B cell (primary cell): ENCODE measurements around the gene COQ3. TPM values are rescaled to one million over a fixed set of nuclear protein-coding genes. Genes with fewer than 3 reads are reported as not detected.

ENCODE experiments used
- ATAC-seq: fragments of 200-7000 bp; cut with Tn5 transposase; one replicate; pipeline ENCODE4 v1.10.0; 2021; ENCODE audit warnings: low read depth, mild to moderate bottlenecking, moderate number of reproducible peaks, moderate library complexity
- CTCF ChIA-PET: fragments of 350-600 bp; sonication (Branson Sonifier 250); formaldehyde crosslinking; loops from one replicate; lab custom pipeline; 2021; ENCODE audit warnings: antibody characterized with exemption, inconsistent platforms; lab: Charles Lee
- POLR2A ChIA-PET: fragments of 350-600 bp; sonication (Branson Sonifier 250); formaldehyde crosslinking; loops from one replicate; lab custom pipeline; 2021; ENCODE audit warnings: antibody characterized with exemption; lab: Charles Lee
- DNase-seq: peaks from one replicate; pipeline ENCODE4 v3.0.0; 2013
- H2AFZ ChIP-seq: 2 replicates; pipeline ENCODE4 v1.6.1; 2012; ENCODE audit warnings: mild to moderate bottlenecking, low read depth, low read length; ENCODE audit not compliant: insufficient read depth, poor library complexity, severe bottlenecking
- H3K27ac ChIP-seq, 2 donors: 1 replicate in 1 of 2; 2 replicates in 1 of 2; pipeline ENCODE4 v1.5.1; 2012 to 2013; ENCODE audit warnings: low read length in 2 of 2, mild to moderate bottlenecking in 2 of 2, moderate library complexity in 1 of 2
- H3K27me3 ChIP-seq, 4 experiments: fragments of 200-600 bp in 1 of 4; sonication (generic) in 1 of 4; replicated peaks in 1 of 4; 1 replicate in 2 of 4; 2 replicates in 2 of 4; pipeline versions ENCODE4 v1.6.1 to v1.7.0; 2013 to 2016; ENCODE audit warnings: low read length in 3 of 4, mild to moderate bottlenecking in 2 of 4, mixed read lengths in 1 of 4, moderate library complexity in 1 of 4; ENCODE audit not compliant: insufficient read depth in 4 of 4, control insufficient read depth in 3 of 4; ENCODE audit errors: control extremely low read depth in 1 of 4
- H3K36me3 ChIP-seq, 2 experiments: replicated peaks in 1 of 2; 1 replicate in 1 of 2; 2 replicates in 1 of 2; pipeline versions ENCODE4 v1.6.1 to v1.7.1; 2013; ENCODE audit warnings: low read length in 1 of 2; ENCODE audit not compliant: insufficient read depth in 2 of 2, control insufficient read depth in 1 of 2; ENCODE audit errors: control extremely low read depth in 1 of 2, extremely low read depth in 1 of 2
- H3K4me1 ChIP-seq, 2 donors: fragments of 200-600 bp in 1 of 2; sonication (generic) in 1 of 2; 1 replicate in 1 of 2; 2 replicates in 1 of 2; pipeline versions ENCODE4 v1.5.1 to v1.6.1; 2013 to 2017; ENCODE audit warnings: low read length in 2 of 2; ENCODE audit not compliant: control insufficient read depth in 2 of 2, insufficient read depth in 2 of 2
- H3K4me2 ChIP-seq: replicated peaks from 2 replicates; pipeline ENCODE3; 2012; ENCODE audit warnings: mild to moderate bottlenecking, low read depth, low read length; ENCODE audit not compliant: poor library complexity, severe bottlenecking
- H3K4me3 ChIP-seq, 5 experiments: fragments of 200-600 bp in 1 of 5; sonication (generic) in 1 of 5; 1 replicate in 3 of 5; 2 replicates in 2 of 5; pipeline versions ENCODE4 v1.5.1 to v1.7.0; 2011 to 2016; ENCODE audit warnings: low read length in 4 of 5, mild to moderate bottlenecking in 4 of 5, low read depth in 2 of 5, control low read depth in 1 of 5, moderate library complexity in 1 of 5; ENCODE audit not compliant: insufficient read depth in 1 of 5; ENCODE audit errors: control extremely low read depth in 1 of 5, extremely low read depth in 1 of 5
- H3K79me2 ChIP-seq: fragments of 200-600 bp; sonication (generic); one replicate; pipeline ENCODE4 v1.6.0; 2016; ENCODE audit warnings: low read length; ENCODE audit not compliant: control insufficient read depth, insufficient read depth
- H3K9ac ChIP-seq: fragments of 200-600 bp; sonication (generic); 2 replicates; pipeline ENCODE4 v1.6.1; 2017; ENCODE audit warnings: mild to moderate bottlenecking, low read length, moderate library complexity
- H3K9me3 ChIP-seq, 3 donors: one replicate each; pipeline versions ENCODE4 v1.6.1 to v1.7.1; 2013; ENCODE audit warnings: low read length in 2 of 3; ENCODE audit not compliant: control insufficient read depth in 2 of 3, insufficient read depth in 1 of 3; ENCODE audit errors: control extremely low read depth in 1 of 3
- H4K20me1 ChIP-seq: 2 replicates; pipeline ENCODE4 v1.6.0; 2012; ENCODE audit warnings: mild to moderate bottlenecking, low read length; ENCODE audit not compliant: insufficient read depth, control insufficient read depth, poor library complexity, severe bottlenecking
- H3K27ac Mint-ChIP-seq: one replicate; pipeline ENCODE4 v1.8.0; 2021; ENCODE audit warnings: mixed read lengths
- H3K27me3 Mint-ChIP-seq: one replicate; pipeline ENCODE4 v1.8.0; 2021; ENCODE audit warnings: mixed read lengths
- H3K4me1 Mint-ChIP-seq: one replicate; pipeline ENCODE4 v1.8.0; 2021; ENCODE audit warnings: mixed read lengths
- H3K4me3 Mint-ChIP-seq: one replicate; pipeline ENCODE4 v1.8.0; 2021; ENCODE audit warnings: mixed read lengths
- H3K9me3 Mint-ChIP-seq: one replicate; pipeline ENCODE4 v1.8.0; 2022; ENCODE audit warnings: mixed read lengths; ENCODE audit not compliant: insufficient read depth
- CTCF ChIP-seq: fragments of 200-600 bp; IDR thresholded peaks from one replicate; pipeline ENCODE4 v1.8.0; 2022; ENCODE audit warnings: antibody characterized with exemption, mild to moderate bottlenecking
- EZH2 ChIP-seq: IDR thresholded peaks from 2 replicates; pipeline ENCODE4 v1.6.1; 2012; ENCODE audit warnings: borderline replicate concordance, low read depth, mild to moderate bottlenecking, moderate library complexity, low read length; ENCODE audit not compliant: insufficient read depth, poor library complexity, severe bottlenecking
- WGBS: methylation state at CpG from one replicate; pipeline ENCODE4 v1.1.5; 2013; ENCODE audit warnings: missing lambda C conversion rate; ENCODE audit not compliant: insufficient coverage; 5-methylcytosine and 5-hydroxymethylcytosine counted together
- intact Hi-C: fragments of 100-400 bp; cut with micrococcal nuclease; formaldehyde crosslinking; loops from one replicate; pipeline ENCODE4 v1.10.0; 2022
- polyA plus RNA-seq: library from polyadenylated mRNA; depleted of rRNA; stranded (reverse); fragments of >200 nt; gene quantifications from 2 replicates; pipeline ENCODE4 v1.2.3, GENCODE V29; 2012
- total RNA-seq, 2 donors: library from RNA; stranded (reverse); fragments of 120-200 nt in 1 of 2; gene quantifications; 1 replicate in 1 of 2; 2 replicates in 1 of 2; pipeline versions ENCODE4 v1.2.3 to v1.2.4, GENCODE V29; 2013 to 2022

COQ3 gene
- total and polyA plus RNA-seq, 2 donors (not counting 1 experiment from before 2014, with no cell fraction given) = 2.9 to 3.1 TPM

- H3K27ac ChIP-seq = no peak overlapping the region
- H3K9me3 ChIP-seq = no peaks in the 10 kb centered on the region
- ChIA-PET CTCF (no interaction called here), POLR2A (no interaction called here)
- H3K4me1 ChIP-seq = no peaks in the 10 kb centered on the region
- no peak overlapping the region for H3K27ac Mint-ChIP-seq
- no peaks in the 10 kb centered on the region for H3K79me2 ChIP-seq
- no peaks in the 10 kb centered on the region for H4K20me1 ChIP-seq
- H3K9me3 Mint-ChIP-seq = no peaks in the 10 kb centered on the region
- H3K27me3 ChIP-seq = peaks cover 0 to 15% (median 5%) of the 10 kb centered on the region in 4 experiments
- H3K9ac ChIP-seq = no peak overlapping the region
- no peak overlapping the region for H3K4me3 ChIP-seq
- ATAC-seq = no peak
- H2AFZ ChIP-seq = no peak overlapping the region
- peaks cover 23% of the 10 kb centered on the region for H3K27me3 Mint-ChIP-seq
- H3K4me1 Mint-ChIP-seq = no peaks in the 10 kb centered on the region
- H3K4me2 ChIP-seq = no peak overlapping the region
- intact Hi-C loops = no loop called here
- no peak overlapping the region for H3K4me3 Mint-ChIP-seq
- TF ChIP-seq EZH2 = no peak
- no peak for TF ChIP-seq CTCF
- DNase-seq = no peak
- no peaks in the 10 kb centered on the region for H3K36me3 ChIP-seq
- 70% methylated on average over 2 of the region's 5 CpGs for WGBS
These were observed 30.0 kb downstream of the COQ3 start for GRCh38 chr6:99364026-99364425.

- no peaks in the 10 kb centered on the region for H3K36me3 ChIP-seq
- ChIA-PET POLR2A (no interaction called here), CTCF (no interaction called here)
- H3K9me3 ChIP-seq = no peaks in the 10 kb centered on the region
- no peak overlapping the region for H3K4me2 ChIP-seq
- Mint-ChIP-seq H3K4me1 (no peaks in the 10 kb centered on the region), H3K4me3 (no peak overlapping the region), H3K27ac (no peak overlapping the region), H3K9me3 (no peaks in the 10 kb centered on the region), H3K27me3 (peaks cover 23% of the 10 kb centered on the region)
- 100% methylated on average over 1 of the region's 1 CpG for WGBS
- no peaks in the 10 kb centered on the region for H3K79me2 ChIP-seq
- no peak for ATAC-seq
- no peak overlapping the region for H3K4me3 ChIP-seq
- H4K20me1 ChIP-seq = no peaks in the 10 kb centered on the region
- no peak overlapping the region for H2AFZ ChIP-seq
- no peak overlapping the region for H3K27ac ChIP-seq
- H3K9ac ChIP-seq = no peak overlapping the region
- intact Hi-C loops = no loop called here
- TF ChIP-seq EZH2 (no peak), CTCF (no peak)
- peaks cover 0 to 15% (median 5%) of the 10 kb centered on the region in 4 experiments for H3K27me3 ChIP-seq
- no peaks in the 10 kb centered on the region for H3K4me1 ChIP-seq
- no peak for DNase-seq
These were observed 31.2 kb downstream of the COQ3 start for GRCh38 chr6:99362678-99363268.
